Esophagus squamous epithelium (tissue), 4 donors: ENCODE data around the gene SCOC.

Experiments used
- POLR2A ChIP-seq, 4 donors: fragments of 450-650 bp; IDR thresholded peaks; one replicate each; pipeline ENCODE4 v1.6.1; 2017; ENCODE audit warnings: antibody characterized with exemption in 4 of 4, mild to moderate bottlenecking in 4 of 4, moderate library complexity in 3 of 4
- TF ChIP-seq, protein P1 (sequence below), 6 experiments: fragments of 450-650 bp in 4 of 6; fragments of 200-600 bp in 2 of 6; sonication (generic) in 2 of 6; IDR thresholded peaks; one replicate each; pipeline ENCODE4 v1.5.1; 2016 to 2019; ENCODE audit warnings: antibody characterized with exemption in 6 of 6, mild to moderate bottlenecking in 4 of 6, moderate library complexity in 4 of 6

DNA sequence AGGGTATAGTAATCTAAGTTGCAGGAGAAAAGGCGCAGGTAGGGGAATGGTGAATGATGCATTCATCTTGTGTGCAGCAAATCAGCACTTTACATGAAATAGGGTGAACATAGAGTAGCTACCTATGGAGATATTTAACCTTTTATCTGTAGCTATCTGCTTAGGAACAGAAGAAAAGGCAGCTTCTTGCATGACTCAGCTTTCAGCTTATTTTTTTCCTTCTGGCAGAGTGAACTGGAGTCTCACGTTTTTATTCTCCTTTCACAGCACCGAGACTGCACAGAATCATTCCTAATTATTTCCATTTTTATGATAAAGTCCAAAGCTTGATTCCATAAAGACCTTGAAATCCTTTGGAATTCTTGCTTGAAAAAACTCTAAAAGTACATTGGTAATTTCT is 4.8 kb upstream of the SCOC start:
- TF ChIP-seq, protein P1, sequence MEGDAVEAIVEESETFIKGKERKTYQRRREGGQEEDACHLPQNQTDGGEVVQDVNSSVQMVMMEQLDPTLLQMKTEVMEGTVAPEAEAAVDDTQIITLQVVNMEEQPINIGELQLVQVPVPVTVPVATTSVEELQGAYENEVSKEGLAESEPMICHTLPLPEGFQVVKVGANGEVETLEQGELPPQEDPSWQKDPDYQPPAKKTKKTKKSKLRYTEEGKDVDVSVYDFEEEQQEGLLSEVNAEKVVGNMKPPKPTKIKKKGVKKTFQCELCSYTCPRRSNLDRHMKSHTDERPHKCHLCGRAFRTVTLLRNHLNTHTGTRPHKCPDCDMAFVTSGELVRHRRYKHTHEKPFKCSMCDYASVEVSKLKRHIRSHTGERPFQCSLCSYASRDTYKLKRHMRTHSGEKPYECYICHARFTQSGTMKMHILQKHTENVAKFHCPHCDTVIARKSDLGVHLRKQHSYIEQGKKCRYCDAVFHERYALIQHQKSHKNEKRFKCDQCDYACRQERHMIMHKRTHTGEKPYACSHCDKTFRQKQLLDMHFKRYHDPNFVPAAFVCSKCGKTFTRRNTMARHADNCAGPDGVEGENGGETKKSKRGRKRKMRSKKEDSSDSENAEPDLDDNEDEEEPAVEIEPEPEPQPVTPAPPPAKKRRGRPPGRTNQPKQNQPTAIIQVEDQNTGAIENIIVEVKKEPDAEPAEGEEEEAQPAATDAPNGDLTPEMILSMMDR (IDR thresholded peaks at IDR 0.05): no peak
- no peak for TF ChIP-seq POLR2A (IDR thresholded peaks at IDR 0.05)
